NCI-H510A treated with DMSO at 0.1 percent for 48 hours (cell line): Measurements from ENCODE around the gene CAPN1.
"Not testable (repeated sequence)": the region's sequence is repeated elsewhere in the genome, so short reads cannot be mapped to it uniquely, and the experiment has no call there.

Experiments used
- DNase-seq: peaks from one replicate; lab custom pipeline; 2025; lab: John Stamatoyannopoulos, UW

The CAPN1 gene

GRCh38 chr11:65218446-65218845 is 36.7 kb downstream of the CAPN1 start:
- no peak for DNase-seq

GRCh38 chr11:65219930-65220213 is 38.1 kb downstream of the CAPN1 start:
- no peak for DNase-seq

GRCh38 chr11:65221026-65221425 is 39.3 kb downstream of the CAPN1 start:
- no peak for DNase-seq

GRCh38 chr11:65223011-65223410 is 41.3 kb downstream of the CAPN1 start:
- DNase-seq = no peak

- DNase-seq = no peak
These were observed 43.2 kb downstream of the CAPN1 start for GRCh38 chr11:65224930-65225278.

GRCh38 chr11:65225279-65226102 is 43.8 kb downstream of the CAPN1 start:
- no peak for DNase-seq

- DNase-seq = no peak
These were observed 44.3 kb downstream of the CAPN1 start for GRCh38 chr11:65226103-65226442.

GRCh38 chr11:65227879-65228278 is 46.2 kb downstream of the CAPN1 start:
- no peak for DNase-seq

- no peak for DNase-seq
These were observed 54.7 kb downstream of the CAPN1 start for GRCh38 chr11:65236194-65237059.

- DNase-seq = not testable (repeated sequence)
These were observed 56.6 kb downstream of the CAPN1 start for GRCh38 chr11:65238302-65238701.

GRCh38 chr11:65241134-65241533 is 59.4 kb downstream of the CAPN1 start:
- no peak for DNase-seq

GRCh38 chr11:65241692-65242091 is 60.0 kb downstream of the CAPN1 start:
- DNase-seq = no peak

GRCh38 chr11:65242389-65242788 is 60.7 kb downstream of the CAPN1 start:
- DNase-seq = no peak

GRCh38 chr11:65243797-65244196 is 62.1 kb downstream of the CAPN1 start:
- no peak for DNase-seq

- not testable (repeated sequence) for DNase-seq
These were observed 63.3 kb downstream of the CAPN1 start for GRCh38 chr11:65245046-65245445.

GRCh38 chr11:65246506-65246905 is 64.8 kb downstream of the CAPN1 start:
- DNase-seq = no peak

GRCh38 chr11:65248184-65248710 is 66.5 kb downstream of the CAPN1 start:
- not testable (repeated sequence) for DNase-seq

GRCh38 chr11:65251476-65251875 is 69.7 kb downstream of the CAPN1 start:
- no peak for DNase-seq

GRCh38 chr11:65254724-65255123 is 73.0 kb downstream of the CAPN1 start:
- no peak for DNase-seq

- DNase-seq = no peak
These were observed 77.3 kb downstream of the CAPN1 start for GRCh38 chr11:65258988-65259387.

- no peak for DNase-seq
These were observed 78.6 kb downstream of the CAPN1 start for GRCh38 chr11:65260302-65260701.

- DNase-seq = no peak
These were observed 79.2 kb downstream of the CAPN1 start for GRCh38 chr11:65260756-65261590.
